HG02798 (cell line): Measurements from ENCODE around the gene ATP5ME.
"Not testable (repeated sequence)": the region's sequence is repeated elsewhere in the genome, so short reads cannot be mapped to it uniquely, and the experiment has no call there.

Source experiments
- ATAC-seq: cut with Tn5 transposase; IDR thresholded peaks from one replicate; pipeline ENCODE4 v1.9.1; 2021; ENCODE audit warnings: mild to moderate bottlenecking; ENCODE audit not compliant: unreplicated experiment, poor library complexity

Gene ATP5ME

GRCh38 chr4:637536-638280 is 36.4 kb downstream of the ATP5ME start:
- ATAC-seq = no peak

GRCh38 chr4:636628-637159 is 37.4 kb downstream of the ATP5ME start:
- ATAC-seq = no peak

- ATAC-seq = no peak
Observed at GRCh38 chr4:635851-636627, 38.0 kb downstream of the ATP5ME start.

GRCh38 chr4:635066-635835 is 38.8 kb downstream of the ATP5ME start:
- ATAC-seq = not testable (repeated sequence)

GRCh38 chr4:634599-634985 is 39.5 kb downstream of the ATP5ME start:
- ATAC-seq = no peak

GRCh38 chr4:633976-634598 is 40.0 kb downstream of the ATP5ME start:
- ATAC-seq = no peak

GRCh38 chr4:633406-633805 is 40.7 kb downstream of the ATP5ME start:
- no peak for ATAC-seq

- no peak for ATAC-seq
Observed at GRCh38 chr4:632926-633325, 41.1 kb downstream of the ATP5ME start.

GRCh38 chr4:632196-632790 is 41.8 kb downstream of the ATP5ME start:
- ATAC-seq = no peak

- ATAC-seq = no peak
Observed at GRCh38 chr4:630656-631055, 43.4 kb downstream of the ATP5ME start.

- ATAC-seq = no peak
Observed at GRCh38 chr4:629915-630641, 44.0 kb downstream of the ATP5ME start.

GRCh38 chr4:629636-629914 is 44.5 kb downstream of the ATP5ME start:
- no peak for ATAC-seq

GRCh38 chr4:628821-629635 is 45.0 kb downstream of the ATP5ME start:
- ATAC-seq = no peak

GRCh38 chr4:628311-628741 is 45.8 kb downstream of the ATP5ME start:
- ATAC-seq = no peak

GRCh38 chr4:627347-628125 is 46.5 kb downstream of the ATP5ME start:
- ATAC-seq = no peak

GRCh38 chr4:626201-627091 is 47.6 kb downstream of the ATP5ME start:
- no peak for ATAC-seq

GRCh38 chr4:625631-626161 is 48.4 kb downstream of the ATP5ME start:
- ATAC-seq = no peak
